ENCODE results near the gene TEX55.
"Not testable (repeated sequence)": the region's sequence is repeated elsewhere in the genome, so short reads cannot be mapped to it uniquely, and the experiment has no call there.

- not testable (repeated sequence) for TF ChIP-seq CTCF (IDR thresholded peaks at IDR 0.05); EZH2 (IDR thresholded peaks at IDR 0.05; ENCODE audit: borderline replicate concordance, insufficient read depth, low read depth, low read length, poor library complexity, severe bottlenecking)
Observed at GRCh38 chr3:119130291-119130690, 15.7 kb upstream of the TEX55 start.

Data from B cell (primary cell).